ENCODE results near the gene TUG1. TPM values are rescaled to one million over a fixed set of nuclear protein-coding genes. Genes with fewer than 3 reads are reported as not detected.

Gene TUG1
- total RNA-seq, 1 donor: 88.1 TPM

DNA sequence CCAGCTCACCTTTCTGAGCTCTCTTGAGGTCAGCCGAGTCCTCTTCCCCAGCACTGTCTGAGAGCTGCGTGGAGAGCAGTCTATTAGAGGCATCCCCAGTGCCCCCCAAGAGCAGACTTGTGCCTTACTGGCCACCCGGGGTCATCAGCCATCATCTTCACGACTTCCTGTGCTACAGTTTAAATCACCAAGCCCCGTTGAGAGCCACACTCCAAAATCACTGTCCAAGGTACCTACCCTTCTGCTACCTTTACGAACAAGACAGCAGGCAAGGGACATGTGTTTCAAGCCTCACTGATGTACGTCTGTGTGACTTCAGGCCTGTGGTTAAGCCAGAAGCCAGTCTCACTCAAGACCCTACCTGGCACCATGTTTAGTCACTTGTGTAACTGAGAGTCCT is 35.6 kb upstream of the TUG1 start:
- TF ChIP-seq, protein P1, sequence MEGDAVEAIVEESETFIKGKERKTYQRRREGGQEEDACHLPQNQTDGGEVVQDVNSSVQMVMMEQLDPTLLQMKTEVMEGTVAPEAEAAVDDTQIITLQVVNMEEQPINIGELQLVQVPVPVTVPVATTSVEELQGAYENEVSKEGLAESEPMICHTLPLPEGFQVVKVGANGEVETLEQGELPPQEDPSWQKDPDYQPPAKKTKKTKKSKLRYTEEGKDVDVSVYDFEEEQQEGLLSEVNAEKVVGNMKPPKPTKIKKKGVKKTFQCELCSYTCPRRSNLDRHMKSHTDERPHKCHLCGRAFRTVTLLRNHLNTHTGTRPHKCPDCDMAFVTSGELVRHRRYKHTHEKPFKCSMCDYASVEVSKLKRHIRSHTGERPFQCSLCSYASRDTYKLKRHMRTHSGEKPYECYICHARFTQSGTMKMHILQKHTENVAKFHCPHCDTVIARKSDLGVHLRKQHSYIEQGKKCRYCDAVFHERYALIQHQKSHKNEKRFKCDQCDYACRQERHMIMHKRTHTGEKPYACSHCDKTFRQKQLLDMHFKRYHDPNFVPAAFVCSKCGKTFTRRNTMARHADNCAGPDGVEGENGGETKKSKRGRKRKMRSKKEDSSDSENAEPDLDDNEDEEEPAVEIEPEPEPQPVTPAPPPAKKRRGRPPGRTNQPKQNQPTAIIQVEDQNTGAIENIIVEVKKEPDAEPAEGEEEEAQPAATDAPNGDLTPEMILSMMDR (IDR thresholded peaks at IDR 0.05; ENCODE audit: insufficient read depth, low read depth, low read length): no peak
- no peak overlapping the region for H3K4me3 ChIP-seq (ENCODE audit: low read depth, low read length)
- DNase-seq (ENCODE audit: low read depth): no peak

DNA sequence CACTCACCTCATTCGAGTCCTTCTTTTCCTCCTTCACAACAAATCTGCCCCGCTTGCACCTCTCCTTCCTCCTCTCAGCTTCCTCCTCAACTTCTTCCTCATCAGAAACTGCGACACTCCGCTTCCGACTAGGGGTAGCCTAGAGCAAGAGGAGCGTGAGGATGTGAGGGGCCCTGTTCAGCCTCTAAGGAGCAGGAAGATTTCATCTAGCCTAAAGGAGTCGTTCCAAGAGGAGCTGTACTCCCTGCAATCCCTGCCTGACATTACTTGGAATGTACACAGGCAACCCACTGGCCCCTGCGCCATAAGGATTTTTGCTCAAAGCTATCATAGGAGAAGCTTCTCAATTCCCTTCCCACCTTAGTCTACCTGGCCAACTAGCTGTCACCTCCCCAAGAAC is 35.0 kb upstream of the TUG1 start:
- no peak for DNase-seq (ENCODE audit: low read depth)
- no peak overlapping the region for H3K4me3 ChIP-seq (ENCODE audit: low read depth, low read length)
- TF ChIP-seq, protein P1 (IDR thresholded peaks at IDR 0.05; ENCODE audit: insufficient read depth, low read depth, low read length): no peak

DNA sequence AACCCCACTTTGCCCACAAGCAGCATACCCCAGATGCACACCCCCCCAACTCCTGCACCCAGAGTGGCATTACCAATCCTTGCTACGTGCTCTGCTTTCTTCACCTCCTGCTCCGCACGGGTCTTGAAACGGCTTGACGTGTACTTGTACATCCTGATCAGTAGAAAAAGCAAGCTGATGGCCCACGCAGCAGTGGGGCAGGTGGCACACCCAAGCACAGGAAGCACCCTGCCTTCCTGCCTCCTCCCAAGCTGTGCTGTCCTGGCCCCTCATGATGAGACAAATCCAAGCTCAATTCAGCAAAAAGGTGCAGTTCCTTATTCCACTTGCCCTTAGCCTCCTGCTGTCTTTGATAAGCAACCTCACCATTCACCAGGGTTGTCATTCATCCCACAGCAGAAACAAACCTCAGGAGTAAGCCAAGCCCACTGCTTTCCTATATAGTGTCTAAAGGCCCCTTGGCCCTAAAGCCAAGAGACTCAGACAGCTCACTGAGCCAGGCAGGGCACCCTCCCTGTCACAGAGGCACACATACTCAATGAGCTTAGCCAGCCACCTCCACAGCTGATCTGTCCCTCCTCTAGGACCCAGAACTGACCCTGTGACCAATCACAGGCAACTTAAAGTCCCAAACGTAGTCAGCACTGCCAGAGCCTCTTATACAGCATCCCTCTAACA is 28.2 kb upstream of the TUG1 start:
- no peak overlapping the region for H3K4me3 ChIP-seq (ENCODE audit: low read depth, low read length)
- TF ChIP-seq, protein P1 (IDR thresholded peaks at IDR 0.05; ENCODE audit: insufficient read depth, low read depth, low read length): no peak
- no peak for DNase-seq (ENCODE audit: low read depth)

DNA sequence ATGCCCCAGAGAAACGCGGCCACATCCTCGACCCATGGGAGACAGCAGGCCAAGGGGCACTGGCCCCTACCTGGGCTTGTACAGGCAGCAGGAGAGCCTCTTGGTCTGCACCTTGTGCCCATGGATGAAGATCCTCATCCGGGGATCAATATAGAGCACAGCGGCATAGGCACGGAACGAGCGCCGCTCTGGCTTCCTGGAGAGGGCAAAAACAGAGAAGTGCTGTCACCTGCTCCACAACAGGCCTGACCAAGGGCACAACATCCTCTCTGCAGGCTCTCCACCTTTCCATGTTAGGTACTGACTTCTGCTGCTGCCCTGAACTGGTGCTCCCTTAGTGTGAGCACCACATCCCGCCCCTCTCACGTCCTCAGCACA is 27.7 kb upstream of the TUG1 start:
- TF ChIP-seq, protein P1 (IDR thresholded peaks at IDR 0.05; ENCODE audit: insufficient read depth, low read depth, low read length): no peak

DNA sequence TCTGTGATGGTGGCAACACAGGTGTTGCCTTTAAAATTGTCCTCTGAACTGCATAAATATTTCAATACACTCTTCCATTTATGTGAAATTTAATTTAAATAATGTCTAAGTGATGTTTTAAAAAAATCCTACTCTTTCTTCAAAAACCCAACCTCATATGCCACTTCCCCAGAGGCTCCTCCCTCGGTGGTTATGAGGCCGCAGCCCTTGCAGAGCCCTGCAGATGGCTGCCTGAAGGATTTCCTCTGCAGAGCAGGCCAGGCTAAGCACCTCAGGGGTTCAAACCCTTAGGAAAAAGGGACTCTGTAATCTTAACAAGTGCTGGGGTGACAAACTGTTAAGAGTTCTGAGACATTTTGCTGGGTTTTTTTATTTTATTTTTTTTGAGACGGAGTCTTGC is 25.7 kb upstream of the TUG1 start:
- no peak for DNase-seq (ENCODE audit: low read depth)
- TF ChIP-seq, protein P1 (IDR thresholded peaks at IDR 0.05; ENCODE audit: insufficient read depth, low read depth, low read length): no peak
- H3K4me3 ChIP-seq (ENCODE audit: low read depth, low read length): no peak overlapping the region

More for the DNA sequence above, 27.7 kb upstream of the TUG1 start:
- no peak overlapping the region for H3K4me3 ChIP-seq (ENCODE audit: low read depth, low read length)
- no peak for DNase-seq (ENCODE audit: low read depth)

DNA sequence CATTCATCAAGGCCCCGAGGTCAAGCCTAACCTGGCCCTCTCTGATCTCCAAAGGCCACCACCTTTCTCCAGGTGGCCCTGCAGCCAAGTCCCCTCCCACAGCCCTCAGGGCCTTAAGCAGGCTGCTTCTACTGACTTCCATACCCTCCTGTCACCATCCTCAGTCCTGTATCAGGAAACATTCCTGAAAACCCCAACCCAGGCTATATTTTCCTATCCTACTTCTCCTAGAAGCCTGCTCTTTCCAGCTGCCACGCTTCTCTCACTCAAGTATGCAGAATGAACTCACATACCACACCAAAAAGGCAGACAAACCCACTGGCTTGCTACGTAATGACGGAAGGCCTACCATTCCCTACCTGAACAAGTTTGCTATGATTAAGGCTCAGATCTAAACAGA is 24.1 kb upstream of the TUG1 start:
- TF ChIP-seq, protein P1 (IDR thresholded peaks at IDR 0.05; ENCODE audit: insufficient read depth, low read depth, low read length): no peak

DNA sequence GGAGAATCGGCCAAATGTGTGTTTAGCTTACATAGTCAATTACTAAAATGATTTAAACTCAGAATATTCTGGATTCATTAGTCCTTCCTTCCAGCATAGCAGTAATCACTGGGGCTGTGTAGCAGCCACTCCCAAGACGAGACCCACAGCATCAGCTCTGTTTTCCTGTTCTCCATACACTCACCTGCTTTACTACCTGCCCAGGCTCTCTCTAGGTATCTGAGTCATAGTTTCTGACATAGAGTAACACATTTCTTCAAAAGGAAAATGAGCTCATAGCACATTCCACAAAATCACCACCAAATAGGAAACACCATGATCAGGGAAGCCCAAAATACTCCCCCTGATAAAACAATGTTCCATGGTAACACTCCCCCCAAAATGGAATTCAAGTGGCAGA is 23.4 kb upstream of the TUG1 start:
- TF ChIP-seq, protein P1 (IDR thresholded peaks at IDR 0.05; ENCODE audit: insufficient read depth, low read depth, low read length): no peak
- DNase-seq (ENCODE audit: low read depth): no peak
- H3K4me3 ChIP-seq (ENCODE audit: low read depth, low read length): no peak overlapping the region

More for the DNA sequence above, 24.1 kb upstream of the TUG1 start:
- H3K4me3 ChIP-seq (ENCODE audit: low read depth, low read length): no peak overlapping the region
- DNase-seq (ENCODE audit: low read depth): no peak
